Activated B cell treated with CpG ODN at 0.5 μM for 24 hours (primary cell): Measurements from ENCODE around the gene SRPK2. TPM values are rescaled to one million over a fixed set of nuclear protein-coding genes. Genes with fewer than 3 reads are reported as not detected.

Experiments used
- ATAC-seq: fragments of 200-7000 bp; cut with Tn5 transposase; one replicate; pipeline ENCODE4 v1.10.0; 2021; ENCODE audit warnings: low read depth, mild to moderate bottlenecking, moderate library complexity
- CTCF ChIA-PET: fragments of 350-600 bp; sonication (Branson Sonifier 250); formaldehyde crosslinking; loops from one replicate; lab custom pipeline; 2021; ENCODE audit warnings: antibody characterized with exemption; lab: Charles Lee
- POLR2A ChIA-PET: fragments of 350-600 bp; sonication (Branson Sonifier 250); formaldehyde crosslinking; loops from one replicate; lab custom pipeline; 2021; ENCODE audit warnings: antibody characterized with exemption; lab: Charles Lee
- DNase-seq: peaks from one replicate; pipeline ENCODE4 v3.0.0; 2022
- H3K27ac Mint-ChIP-seq: one replicate; pipeline ENCODE4 v1.8.0; 2020; ENCODE audit warnings: mixed read lengths
- H3K27me3 Mint-ChIP-seq: one replicate; pipeline ENCODE4 v1.8.0; 2021; ENCODE audit warnings: mixed read lengths
- H3K36me3 Mint-ChIP-seq: one replicate; pipeline ENCODE4 v1.8.0; 2021; ENCODE audit warnings: low read depth, mixed read lengths
- H3K4me1 Mint-ChIP-seq: one replicate; pipeline ENCODE4 v1.8.0; 2021; ENCODE audit warnings: mixed read lengths
- H3K4me3 Mint-ChIP-seq: one replicate; pipeline ENCODE4 v1.8.0; 2020; ENCODE audit warnings: mild to moderate bottlenecking, mixed read lengths
- H3K9me3 Mint-ChIP-seq: one replicate; pipeline ENCODE4 v1.8.0; 2020; ENCODE audit warnings: mixed read lengths
- CTCF ChIP-seq: fragments of 200-600 bp; IDR thresholded peaks from one replicate; pipeline ENCODE4 v1.8.0; 2022; ENCODE audit warnings: antibody characterized with exemption, mild to moderate bottlenecking
- intact Hi-C: fragments of 100-400 bp; cut with micrococcal nuclease; formaldehyde crosslinking; loops from one replicate; pipeline ENCODE4 v1.15.1; 2024
- total RNA-seq: library from RNA; stranded (reverse); gene quantifications from 2 replicates; pipeline ENCODE4 v1.2.3, GENCODE V29; 2022

Gene SRPK2
- total RNA-seq, 1 donor from 2014 or later, result 59.2 TPM

- Mint-ChIP-seq H3K9me3 (no peaks in the 10 kb centered on the region), H3K36me3 (peaks cover 37% of the 10 kb centered on the region), H3K27me3 (no peaks in the 10 kb centered on the region), H3K4me3 (no peak overlapping the region), H3K27ac (no peak overlapping the region), H3K4me1 (peaks cover 42% of the 10 kb centered on the region)
- intact Hi-C loops, result no loop called here
- DNase-seq, result no peak
- ATAC-seq, result no peak
- TF ChIP-seq CTCF, result no peak
- ChIA-PET POLR2A (no interaction called here), CTCF (no interaction called here)
Measured at GRCh38 chr7:105204520-105204919, 184.2 kb downstream of the SRPK2 start.

- Mint-ChIP-seq H3K4me1 (peaks cover 33% of the 10 kb centered on the region), H3K4me3 (no peak overlapping the region), H3K27me3 (no peaks in the 10 kb centered on the region), H3K27ac (no peak overlapping the region), H3K36me3 (peaks cover 52% of the 10 kb centered on the region), H3K9me3 (no peaks in the 10 kb centered on the region)
- no peak for ATAC-seq
- intact Hi-C loops, result no loop called here
- DNase-seq, result no peak
- POLR2A ChIA-PET, result no interaction called here
- CTCF ChIA-PET, result no interaction called here
- no peak for TF ChIP-seq CTCF
Measured at GRCh38 chr7:105202616-105203015, 186.1 kb downstream of the SRPK2 start.

GRCh38 chr7:105199386-105199785 lies 189.3 kb downstream of the SRPK2 start:
- no peak overlapping the region for H3K27ac Mint-ChIP-seq
- H3K9me3 Mint-ChIP-seq, result no peaks in the 10 kb centered on the region
- intact Hi-C loops, result no loop called here
- ChIA-PET CTCF (no interaction called here), POLR2A (no interaction called here)
- H3K4me3 Mint-ChIP-seq, result no peak overlapping the region
- TF ChIP-seq CTCF, result no peak
- no peak for ATAC-seq
- peaks cover 66% of the 10 kb centered on the region for H3K36me3 Mint-ChIP-seq
- H3K27me3 Mint-ChIP-seq, result no peaks in the 10 kb centered on the region
- DNase-seq, result no peak
- peaks cover 13% of the 10 kb centered on the region for H3K4me1 Mint-ChIP-seq

- Mint-ChIP-seq H3K36me3 (peaks cover 62% of the 10 kb centered on the region), H3K27me3 (no peaks in the 10 kb centered on the region), H3K4me1 (peaks cover 24% of the 10 kb centered on the region), H3K9me3 (no peaks in the 10 kb centered on the region), H3K4me3 (no peak overlapping the region), H3K27ac (no peak overlapping the region)
- ChIA-PET POLR2A (no interaction called here), CTCF (no interaction called here)
- intact Hi-C loops, result no loop called here
- no peak for TF ChIP-seq CTCF
- DNase-seq, result no peak
- no peak for ATAC-seq
Measured at GRCh38 chr7:105198223-105198622, 190.5 kb downstream of the SRPK2 start.

- H3K4me1 Mint-ChIP-seq, result peaks cover 38% of the 10 kb centered on the region
- no peak overlapping the region for H3K4me3 Mint-ChIP-seq
- ChIA-PET CTCF (no interaction called here), POLR2A (interaction anchor here (0.7 kb wide), 1 partner anchor 17 kb away, joined by 4 read pairs; no protein-coding TSS in a partner anchor)
- DNase-seq, result no peak
- H3K27ac Mint-ChIP-seq, result no peak overlapping the region
- peaks cover 51% of the 10 kb centered on the region for H3K36me3 Mint-ChIP-seq
- no peak for ATAC-seq
- TF ChIP-seq CTCF, result no peak
- intact Hi-C loops, result no loop called here
- no peaks in the 10 kb centered on the region for H3K9me3 Mint-ChIP-seq
- no peaks in the 10 kb centered on the region for H3K27me3 Mint-ChIP-seq
Measured at GRCh38 chr7:105196473-105196872, 192.2 kb downstream of the SRPK2 start.
